AG04450 (cell line): Measurements from ENCODE around the gene DMRT2. TPM values are rescaled to one million over a fixed set of nuclear protein-coding genes. Genes with fewer than 3 reads are reported as not detected.

Source experiments
- polyA plus RNA-seq: library from polyadenylated mRNA; depleted of rRNA; stranded (reverse); fragments of >200 nt; gene quantifications from 2 replicates; pipeline ENCODE4 v1.2.3, GENCODE V29; 2011; rRNA removed
- small RNA-seq: library from RNA; depleted of rRNA; stranded (forward); fragments of <200 nt; gene quantifications from one replicate; pipeline ENCODE3, GENCODE V24; 2012; ENCODE audit warnings: low read depth; ENCODE audit not compliant: insufficient read length

The DMRT2 gene
- polyA plus RNA-seq, 1 experiment = not detected

Small RNA genes within 50 kb of the gene (small RNA-seq; reads per million reads assigned to genes)
- gene RNU6-1073P = not detected

Other genes starting within 250 kb of the DMRT2 start
- not detected in 2 replicates for gene DMRT1, start 208.7 kb upstream of the DMRT2 start, polyA plus RNA-seq
- gene DMRT3, start 73.7 kb upstream of the DMRT2 start, polyA plus RNA-seq = not detected in 2 replicates